ENCODE data around the gene SERTAD1. TPM values are rescaled to one million over a fixed set of nuclear protein-coding genes. Genes with fewer than 3 reads are reported as not detected.
"Not testable (repeated sequence)": the region's sequence is repeated elsewhere in the genome, so short reads cannot be mapped to it uniquely, and the experiment has no call there.

SERTAD1 gene
- total RNA-seq (2014; rRNA removed), result 21.7 and 31.2 TPM in 2 replicates
- polyA plus RNA-seq (2012), result 31.8 TPM

GRCh38 chr19:40425450-40426287 lies at the start of gene SERTAD1:
Gene SERTAD1, minus strand, starts transcription at chr19:40425992. Its CDS starts 2,446 bp downstream, at chr19:40423546.
- DNase-seq (ENCODE audit: low read depth), result peak; percentile 99

GRCh38 chr19:40474737-40475136 lies 48.9 kb upstream of the SERTAD1 start:
- no peak for DNase-seq (ENCODE audit: low read depth)

GRCh38 chr19:40472516-40472915 lies 46.7 kb upstream of the SERTAD1 start:
- DNase-seq (ENCODE audit: low read depth), result no peak

GRCh38 chr19:40471111-40471510 lies 45.3 kb upstream of the SERTAD1 start:
- DNase-seq (ENCODE audit: low read depth), result no peak

GRCh38 chr19:40469011-40469410 lies 43.2 kb upstream of the SERTAD1 start:
- DNase-seq (ENCODE audit: low read depth), result no peak

- DNase-seq (ENCODE audit: low read depth), result no peak
These were observed 41.4 kb upstream of the SERTAD1 start, which contains the start of gene SPTBN4 for GRCh38 chr19:40466985-40467734. Gene SPTBN4, plus strand, starts transcription at chr19:40467001. Its CDS starts 5,621 bp downstream, at chr19:40472622.

- peak; percentile 3 for DNase-seq (ENCODE audit: low read depth)
These were observed 40.6 kb upstream of the SERTAD1 start for GRCh38 chr19:40466219-40466984.

GRCh38 chr19:40465557-40466218 lies 39.9 kb upstream of the SERTAD1 start, which contains the start of gene BLVRB:
Gene BLVRB, minus strand, starts transcription at chr19:40465745. Its CDS starts 57 bp downstream, at chr19:40465688.
- peak; percentile 98 for DNase-seq (ENCODE audit: low read depth)

- DNase-seq (ENCODE audit: low read depth), result peak; percentile 71
These were observed 39.3 kb upstream of the SERTAD1 start for GRCh38 chr19:40465025-40465556.

- DNase-seq (ENCODE audit: low read depth), result peak; percentile 89
These were observed 38.5 kb upstream of the SERTAD1 start for GRCh38 chr19:40464059-40465024.

GRCh38 chr19:40463587-40464037 lies 37.8 kb upstream of the SERTAD1 start:
- DNase-seq (ENCODE audit: low read depth), result peak; percentile 15

GRCh38 chr19:40461669-40462221 lies 36.0 kb upstream of the SERTAD1 start:
- no peak for DNase-seq (ENCODE audit: low read depth)

GRCh38 chr19:40460185-40460584 lies 34.4 kb upstream of the SERTAD1 start:
- DNase-seq (ENCODE audit: low read depth), result no peak

- no peak for DNase-seq (ENCODE audit: low read depth)
These were observed 32.8 kb upstream of the SERTAD1 start for GRCh38 chr19:40458597-40458974.

GRCh38 chr19:40457953-40458596 lies 32.3 kb upstream of the SERTAD1 start:
- no peak for DNase-seq (ENCODE audit: low read depth)

- no peak for DNase-seq (ENCODE audit: low read depth)
These were observed 31.3 kb upstream of the SERTAD1 start for GRCh38 chr19:40457048-40457447.

GRCh38 chr19:40453943-40454342 lies 28.2 kb upstream of the SERTAD1 start:
- not testable (repeated sequence) for DNase-seq (ENCODE audit: low read depth)

GRCh38 chr19:40453151-40453735 lies 27.5 kb upstream of the SERTAD1 start:
- no peak for DNase-seq (ENCODE audit: low read depth)

Measured in LHCN-M2 (cell line).